HepG2 (cell line): ENCODE measurements around the gene TUBG1. TPM values are rescaled to one million over a fixed set of nuclear protein-coding genes. Genes with fewer than 3 reads are reported as not detected.

ENCODE experiments used
- KLF15 ChIP-seq: sonication (generic); formaldehyde crosslinking; IDR thresholded peaks from 2 replicates; pipeline ENCODE4 v1.8.1; 2023; ENCODE audit warnings: borderline replicate concordance, mild to moderate bottlenecking, inconsistent platforms, missing genetic modification reagents, mixed read lengths
- MATR3 ChIP-seq: sonication (generic); formaldehyde crosslinking; IDR thresholded peaks from 2 replicates; pipeline ENCODE4 v1.4.0; 2020; ENCODE audit warnings: missing genetic modification reagents
- MAZ ChIP-seq, 2 experiments: sonication (generic) in 1 of 2; formaldehyde crosslinking in 1 of 2; IDR thresholded peaks; 2 replicates each; pipeline versions ENCODE4 v1.5.0 to v1.6.1; 2012 to 2020; ENCODE audit warnings: low read depth in 2 of 2, mild to moderate bottlenecking in 2 of 2, borderline replicate concordance in 1 of 2, improper control_type of control experiment in 1 of 2, low read length in 1 of 2, missing genetic modification reagents in 1 of 2, moderate library complexity in 1 of 2
- MTF2 ChIP-seq: sonication (generic); formaldehyde crosslinking; IDR thresholded peaks from 2 replicates; pipeline ENCODE4 v1.5.0; 2020; ENCODE audit warnings: missing genetic modification reagents, borderline replicate concordance
- SP4 ChIP-seq: sonication (generic); formaldehyde crosslinking; IDR thresholded peaks from 2 replicates; pipeline ENCODE4 v1.8.1; 2023; ENCODE audit warnings: mild to moderate bottlenecking, missing genetic modification reagents
- ZNF264 ChIP-seq: sonication (generic); formaldehyde crosslinking; IDR thresholded peaks from 2 replicates; pipeline ENCODE4 v1.4.0; 2020; ENCODE audit warnings: missing genetic modification reagents
- ZNF773 ChIP-seq: sonication (generic); formaldehyde crosslinking; IDR thresholded peaks from 2 replicates; pipeline ENCODE4 v1.4.0; 2020; ENCODE audit warnings: missing genetic modification reagents, borderline replicate concordance
- polyA plus RNA-seq, 8 experiments: library from polyadenylated mRNA; depleted of rRNA in 3 of 8; stranded (reverse) in 7 of 8; unstranded in 1 of 8; fragments of >200 nt; fragmentation: Illumina TruSeq in 4 of 8; extraction: Trizol in 4 of 8; gene quantifications; 2 replicates each; pipeline versions ENCODE4 v1.2.1 to v1.2.3, GENCODE V29; 2011 to 2016; ENCODE audit warnings: low read depth in 4 of 8, missing spikeins in 1 of 8, mixed read lengths in 1 of 8; ENCODE audit not compliant: insufficient read depth in 1 of 8
- total RNA-seq, 5 experiments: library from RNA; depleted of rRNA; stranded (reverse); fragments of >200 nt; fragmentation: Illumina TruSeq; extraction: Trizol; gene quantifications; 2 replicates each; pipeline ENCODE4 v1.2.3, GENCODE V29; 2016; ENCODE audit warnings: low read depth in 1 of 5
- TF ChIP-seq, protein P1 (sequence below): sonication (generic); formaldehyde crosslinking; IDR thresholded peaks from 2 replicates; pipeline ENCODE4 v1.5.1; 2020; ENCODE audit warnings: mild to moderate bottlenecking, missing genetic modification reagents
- TF ChIP-seq, protein P2 (sequence below): sonication (generic); formaldehyde crosslinking; IDR thresholded peaks from 2 replicates; pipeline ENCODE4 v1.4.0; 2020; ENCODE audit warnings: mild to moderate bottlenecking, low read depth, missing genetic modification reagents
- TF ChIP-seq, protein P3 (sequence below): sonication (generic); formaldehyde crosslinking; IDR thresholded peaks from 2 replicates; pipeline ENCODE4 v1.5.0; 2020; ENCODE audit warnings: missing genetic modification reagents
- TF ChIP-seq, protein P4 (sequence below): IDR thresholded peaks from 2 replicates; pipeline ENCODE4 v1.4.0; 2020; ENCODE audit warnings: mild to moderate bottlenecking, missing genetic modification reagents
- TF ChIP-seq, protein P5 (sequence below): sonication (generic); formaldehyde crosslinking; IDR thresholded peaks from 2 replicates; pipeline ENCODE4 v1.5.1; 2020; ENCODE audit warnings: mild to moderate bottlenecking, missing genetic modification reagents, moderate library complexity

Gene TUBG1
- total and polyA plus RNA-seq, 2 of the 13 experiments (the other 11 are each of a cell fraction or from before 2014, with no cell fraction given): 74.1 to 137 TPM

DNA sequence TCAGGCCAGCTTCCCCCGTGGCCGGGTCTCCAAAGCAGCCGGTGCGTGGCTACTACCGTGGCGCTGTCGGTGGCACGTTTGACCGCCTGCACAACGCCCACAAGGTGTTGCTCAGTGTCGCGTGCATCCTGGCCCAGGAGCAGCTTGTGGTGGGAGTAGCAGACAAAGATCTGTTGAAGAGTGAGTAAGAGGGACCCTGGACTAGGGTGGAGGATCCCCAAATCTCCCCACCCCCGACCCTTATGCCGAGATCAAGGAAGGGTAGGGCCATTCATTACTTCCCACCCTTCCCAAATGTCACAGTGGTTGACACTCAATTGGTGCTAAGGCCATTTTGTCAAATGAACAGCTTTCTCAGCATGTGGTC is 46.4 kb upstream of the TUBG1 start (continued):
- TF ChIP-seq, protein P1, sequence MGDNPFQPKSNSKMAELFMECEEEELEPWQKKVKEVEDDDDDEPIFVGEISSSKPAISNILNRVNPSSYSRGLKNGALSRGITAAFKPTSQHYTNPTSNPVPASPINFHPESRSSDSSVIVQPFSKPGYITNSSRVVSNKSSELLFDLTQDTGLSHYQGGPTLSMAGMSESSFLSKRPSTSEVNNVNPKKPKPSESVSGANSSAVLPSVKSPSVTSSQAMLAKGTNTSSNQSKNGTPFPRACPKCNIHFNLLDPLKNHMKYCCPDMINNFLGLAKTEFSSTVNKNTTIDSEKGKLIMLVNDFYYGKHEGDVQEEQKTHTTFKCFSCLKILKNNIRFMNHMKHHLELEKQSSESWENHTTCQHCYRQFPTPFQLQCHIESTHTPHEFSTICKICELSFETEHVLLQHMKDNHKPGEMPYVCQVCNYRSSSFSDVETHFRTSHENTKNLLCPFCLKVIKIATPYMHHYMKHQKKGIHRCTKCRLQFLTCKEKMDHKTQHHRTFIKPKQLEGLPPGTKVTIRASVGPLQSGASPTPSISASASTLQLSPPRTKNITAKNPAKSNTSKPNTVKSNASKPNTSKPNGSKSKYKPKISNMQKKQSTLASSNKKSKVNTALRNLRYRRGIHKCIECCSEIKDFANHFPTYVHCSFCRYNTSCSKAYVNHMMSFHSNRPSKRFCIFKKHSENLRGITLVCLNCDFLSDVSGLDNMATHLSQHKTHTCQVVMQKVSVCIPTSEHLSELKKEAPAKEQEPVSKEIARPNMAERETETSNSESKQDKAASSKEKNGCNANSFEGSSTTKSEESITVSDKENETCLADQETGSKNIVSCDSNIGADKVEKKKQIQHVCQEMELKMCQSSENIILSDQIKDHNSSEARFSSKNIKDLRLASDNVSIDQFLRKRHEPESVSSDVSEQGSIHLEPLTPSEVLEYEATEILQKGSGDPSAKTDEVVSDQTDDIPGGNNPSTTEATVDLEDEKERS (CRISPR knock-in tag): no peak
- TF ChIP-seq, protein P2, sequence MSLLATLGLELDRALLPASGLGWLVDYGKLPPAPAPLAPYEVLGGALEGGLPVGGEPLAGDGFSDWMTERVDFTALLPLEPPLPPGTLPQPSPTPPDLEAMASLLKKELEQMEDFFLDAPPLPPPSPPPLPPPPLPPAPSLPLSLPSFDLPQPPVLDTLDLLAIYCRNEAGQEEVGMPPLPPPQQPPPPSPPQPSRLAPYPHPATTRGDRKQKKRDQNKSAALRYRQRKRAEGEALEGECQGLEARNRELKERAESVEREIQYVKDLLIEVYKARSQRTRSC (CRISPR knock-in tag): no peak
- TF ChIP-seq ZNF264 (CRISPR knock-in tag): 0 out of 2 replicates have a peak, but pooled peaks have one; percentile 48
- no peak for TF ChIP-seq MTF2 (CRISPR knock-in tag)
- 0 out of 2 replicates have a peak, but pooled peaks have one; percentile 62 for TF ChIP-seq KLF15 (CRISPR knock-in tag)
- 0 out of 2 replicates have a peak, but pooled peaks have one; percentile 34 for TF ChIP-seq ZNF773 (CRISPR knock-in tag)
- TF ChIP-seq, protein P3, sequence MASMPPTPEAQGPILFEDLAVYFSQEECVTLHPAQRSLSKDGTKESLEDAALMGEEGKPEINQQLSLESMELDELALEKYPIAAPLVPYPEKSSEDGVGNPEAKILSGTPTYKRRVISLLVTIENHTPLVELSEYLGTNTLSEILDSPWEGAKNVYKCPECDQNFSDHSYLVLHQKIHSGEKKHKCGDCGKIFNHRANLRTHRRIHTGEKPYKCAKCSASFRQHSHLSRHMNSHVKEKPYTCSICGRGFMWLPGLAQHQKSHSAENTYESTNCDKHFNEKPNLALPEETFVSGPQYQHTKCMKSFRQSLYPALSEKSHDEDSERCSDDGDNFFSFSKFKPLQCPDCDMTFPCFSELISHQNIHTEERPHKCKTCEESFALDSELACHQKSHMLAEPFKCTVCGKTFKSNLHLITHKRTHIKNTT (CRISPR knock-in tag): no peak
- TF ChIP-seq MAZ (IDR thresholded peaks at IDR 0.05; ENCODE audit: borderline replicate concordance, low read depth, low read length): no peak
- TF ChIP-seq MAZ (CRISPR knock-in tag; IDR thresholded peaks at IDR 0.05; ENCODE audit: low read depth): 0 out of 2 replicates have a peak, but pooled peaks have one; percentile 14
- TF ChIP-seq SP4 (CRISPR knock-in tag): peak; percentile 35; the same call in 1 of the 2 replicates
- TF ChIP-seq, protein P4, sequence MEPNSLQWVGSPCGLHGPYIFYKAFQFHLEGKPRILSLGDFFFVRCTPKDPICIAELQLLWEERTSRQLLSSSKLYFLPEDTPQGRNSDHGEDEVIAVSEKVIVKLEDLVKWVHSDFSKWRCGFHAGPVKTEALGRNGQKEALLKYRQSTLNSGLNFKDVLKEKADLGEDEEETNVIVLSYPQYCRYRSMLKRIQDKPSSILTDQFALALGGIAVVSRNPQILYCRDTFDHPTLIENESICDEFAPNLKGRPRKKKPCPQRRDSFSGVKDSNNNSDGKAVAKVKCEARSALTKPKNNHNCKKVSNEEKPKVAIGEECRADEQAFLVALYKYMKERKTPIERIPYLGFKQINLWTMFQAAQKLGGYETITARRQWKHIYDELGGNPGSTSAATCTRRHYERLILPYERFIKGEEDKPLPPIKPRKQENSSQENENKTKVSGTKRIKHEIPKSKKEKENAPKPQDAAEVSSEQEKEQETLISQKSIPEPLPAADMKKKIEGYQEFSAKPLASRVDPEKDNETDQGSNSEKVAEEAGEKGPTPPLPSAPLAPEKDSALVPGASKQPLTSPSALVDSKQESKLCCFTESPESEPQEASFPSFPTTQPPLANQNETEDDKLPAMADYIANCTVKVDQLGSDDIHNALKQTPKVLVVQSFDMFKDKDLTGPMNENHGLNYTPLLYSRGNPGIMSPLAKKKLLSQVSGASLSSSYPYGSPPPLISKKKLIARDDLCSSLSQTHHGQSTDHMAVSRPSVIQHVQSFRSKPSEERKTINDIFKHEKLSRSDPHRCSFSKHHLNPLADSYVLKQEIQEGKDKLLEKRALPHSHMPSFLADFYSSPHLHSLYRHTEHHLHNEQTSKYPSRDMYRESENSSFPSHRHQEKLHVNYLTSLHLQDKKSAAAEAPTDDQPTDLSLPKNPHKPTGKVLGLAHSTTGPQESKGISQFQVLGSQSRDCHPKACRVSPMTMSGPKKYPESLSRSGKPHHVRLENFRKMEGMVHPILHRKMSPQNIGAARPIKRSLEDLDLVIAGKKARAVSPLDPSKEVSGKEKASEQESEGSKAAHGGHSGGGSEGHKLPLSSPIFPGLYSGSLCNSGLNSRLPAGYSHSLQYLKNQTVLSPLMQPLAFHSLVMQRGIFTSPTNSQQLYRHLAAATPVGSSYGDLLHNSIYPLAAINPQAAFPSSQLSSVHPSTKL (CRISPR knock-in tag): no peak
- TF ChIP-seq, protein P5, sequence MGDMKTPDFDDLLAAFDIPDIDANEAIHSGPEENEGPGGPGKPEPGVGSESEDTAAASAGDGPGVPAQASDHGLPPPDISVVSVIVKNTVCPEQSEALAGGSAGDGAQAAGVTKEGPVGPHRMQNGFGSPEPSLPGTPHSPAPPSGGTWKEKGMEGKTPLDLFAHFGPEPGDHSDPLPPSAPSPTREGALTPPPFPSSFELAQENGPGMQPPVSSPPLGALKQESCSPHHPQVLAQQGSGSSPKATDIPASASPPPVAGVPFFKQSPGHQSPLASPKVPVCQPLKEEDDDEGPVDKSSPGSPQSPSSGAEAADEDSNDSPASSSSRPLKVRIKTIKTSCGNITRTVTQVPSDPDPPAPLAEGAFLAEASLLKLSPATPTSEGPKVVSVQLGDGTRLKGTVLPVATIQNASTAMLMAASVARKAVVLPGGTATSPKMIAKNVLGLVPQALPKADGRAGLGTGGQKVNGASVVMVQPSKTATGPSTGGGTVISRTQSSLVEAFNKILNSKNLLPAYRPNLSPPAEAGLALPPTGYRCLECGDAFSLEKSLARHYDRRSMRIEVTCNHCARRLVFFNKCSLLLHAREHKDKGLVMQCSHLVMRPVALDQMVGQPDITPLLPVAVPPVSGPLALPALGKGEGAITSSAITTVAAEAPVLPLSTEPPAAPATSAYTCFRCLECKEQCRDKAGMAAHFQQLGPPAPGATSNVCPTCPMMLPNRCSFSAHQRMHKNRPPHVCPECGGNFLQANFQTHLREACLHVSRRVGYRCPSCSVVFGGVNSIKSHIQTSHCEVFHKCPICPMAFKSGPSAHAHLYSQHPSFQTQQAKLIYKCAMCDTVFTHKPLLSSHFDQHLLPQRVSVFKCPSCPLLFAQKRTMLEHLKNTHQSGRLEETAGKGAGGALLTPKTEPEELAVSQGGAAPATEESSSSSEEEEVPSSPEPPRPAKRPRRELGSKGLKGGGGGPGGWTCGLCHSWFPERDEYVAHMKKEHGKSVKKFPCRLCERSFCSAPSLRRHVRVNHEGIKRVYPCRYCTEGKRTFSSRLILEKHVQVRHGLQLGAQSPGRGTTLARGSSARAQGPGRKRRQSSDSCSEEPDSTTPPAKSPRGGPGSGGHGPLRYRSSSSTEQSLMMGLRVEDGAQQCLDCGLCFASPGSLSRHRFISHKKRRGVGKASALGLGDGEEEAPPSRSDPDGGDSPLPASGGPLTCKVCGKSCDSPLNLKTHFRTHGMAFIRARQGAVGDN (CRISPR knock-in tag): peak; percentile 63; the same call in 1 of the 2 replicates
- peak; percentile 1; the same call in 1 of the 2 replicates for TF ChIP-seq MATR3 (CRISPR knock-in tag)
